NB4 (cell line): ENCODE measurements around the gene OR5B3.

Source experiments
- DNase-seq: peaks from one replicate; pipeline ENCODE4 v3.0.0; 2010; ENCODE audit warnings: low read depth
- H3K4me3 ChIP-seq: one replicate; pipeline ENCODE4 v1.5.1; 2011; ENCODE audit warnings: mild to moderate bottlenecking, low read depth, low read length, moderate library complexity
- MYC ChIP-seq: IDR thresholded peaks from 2 replicates; pipeline ENCODE4 v1.6.1; 2011; ENCODE audit warnings: low read depth, low read length
- POLR2A ChIP-seq: IDR thresholded peaks from 2 replicates; pipeline ENCODE4 v1.6.1; 2011; ENCODE audit warnings: mild to moderate bottlenecking; ENCODE audit not compliant: insufficient read length; ENCODE audit errors: extremely low read depth
- TF ChIP-seq, protein P1 (sequence below): IDR thresholded peaks from one replicate; pipeline ENCODE4 v1.5.1; 2012; ENCODE audit warnings: low read depth, low read length
- TF ChIP-seq, protein P2 (sequence below): IDR thresholded peaks from 2 replicates; pipeline ENCODE4 v1.6.1; 2011; ENCODE audit warnings: low read depth, low read length

OR5B3 gene

DNA sequence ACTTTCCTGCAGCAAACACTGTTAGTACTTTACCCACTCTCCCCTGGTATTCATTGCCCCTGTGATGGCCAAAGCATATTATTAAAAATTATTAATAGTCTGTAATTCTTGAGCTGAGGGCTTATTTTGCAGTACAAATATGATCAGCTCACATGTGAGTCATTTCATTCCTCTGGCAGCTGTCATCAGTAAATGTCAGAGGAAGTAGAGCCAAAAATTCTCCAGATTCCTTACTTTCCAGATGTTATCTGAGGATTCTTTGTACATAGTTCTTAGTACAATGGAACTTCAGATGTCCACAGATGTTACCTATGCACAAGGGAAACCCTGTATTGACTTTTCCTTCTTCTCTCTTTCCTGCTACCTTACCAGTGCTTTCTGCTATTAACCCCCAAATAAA, 12.5 kb downstream of the OR5B3 start:
- no peak for DNase-seq
- no peak overlapping the region for H3K4me3 ChIP-seq
- TF ChIP-seq, protein P1, sequence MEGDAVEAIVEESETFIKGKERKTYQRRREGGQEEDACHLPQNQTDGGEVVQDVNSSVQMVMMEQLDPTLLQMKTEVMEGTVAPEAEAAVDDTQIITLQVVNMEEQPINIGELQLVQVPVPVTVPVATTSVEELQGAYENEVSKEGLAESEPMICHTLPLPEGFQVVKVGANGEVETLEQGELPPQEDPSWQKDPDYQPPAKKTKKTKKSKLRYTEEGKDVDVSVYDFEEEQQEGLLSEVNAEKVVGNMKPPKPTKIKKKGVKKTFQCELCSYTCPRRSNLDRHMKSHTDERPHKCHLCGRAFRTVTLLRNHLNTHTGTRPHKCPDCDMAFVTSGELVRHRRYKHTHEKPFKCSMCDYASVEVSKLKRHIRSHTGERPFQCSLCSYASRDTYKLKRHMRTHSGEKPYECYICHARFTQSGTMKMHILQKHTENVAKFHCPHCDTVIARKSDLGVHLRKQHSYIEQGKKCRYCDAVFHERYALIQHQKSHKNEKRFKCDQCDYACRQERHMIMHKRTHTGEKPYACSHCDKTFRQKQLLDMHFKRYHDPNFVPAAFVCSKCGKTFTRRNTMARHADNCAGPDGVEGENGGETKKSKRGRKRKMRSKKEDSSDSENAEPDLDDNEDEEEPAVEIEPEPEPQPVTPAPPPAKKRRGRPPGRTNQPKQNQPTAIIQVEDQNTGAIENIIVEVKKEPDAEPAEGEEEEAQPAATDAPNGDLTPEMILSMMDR: no peak
- TF ChIP-seq POLR2A: no peak
- TF ChIP-seq MYC: no peak

DNA sequence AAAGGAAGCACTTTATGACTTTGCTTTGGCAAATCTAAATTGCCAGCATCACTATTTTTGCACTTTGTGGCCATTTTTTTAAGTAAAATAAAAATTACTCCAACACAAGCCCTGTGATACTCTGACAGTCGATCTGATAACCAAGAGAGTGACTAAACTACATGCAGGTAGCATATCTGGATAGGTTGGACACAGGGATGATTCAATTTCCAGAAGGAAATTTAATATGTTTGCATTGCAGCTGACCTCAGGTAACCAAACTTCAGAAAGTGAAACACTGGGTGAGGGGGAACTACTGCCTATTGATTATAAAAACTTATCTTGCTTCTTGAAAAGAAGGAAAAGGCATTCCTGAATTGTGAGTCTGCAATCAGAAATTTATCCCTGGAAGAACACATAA, 13.9 kb downstream of the OR5B3 start:
- H3K4me3 ChIP-seq: no peak overlapping the region
- TF ChIP-seq, protein P1: no peak
- TF ChIP-seq MYC: no peak
- no peak for TF ChIP-seq POLR2A
- TF ChIP-seq, protein P2, sequence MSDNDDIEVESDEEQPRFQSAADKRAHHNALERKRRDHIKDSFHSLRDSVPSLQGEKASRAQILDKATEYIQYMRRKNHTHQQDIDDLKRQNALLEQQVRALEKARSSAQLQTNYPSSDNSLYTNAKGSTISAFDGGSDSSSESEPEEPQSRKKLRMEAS: no peak
- DNase-seq: no peak

DNA sequence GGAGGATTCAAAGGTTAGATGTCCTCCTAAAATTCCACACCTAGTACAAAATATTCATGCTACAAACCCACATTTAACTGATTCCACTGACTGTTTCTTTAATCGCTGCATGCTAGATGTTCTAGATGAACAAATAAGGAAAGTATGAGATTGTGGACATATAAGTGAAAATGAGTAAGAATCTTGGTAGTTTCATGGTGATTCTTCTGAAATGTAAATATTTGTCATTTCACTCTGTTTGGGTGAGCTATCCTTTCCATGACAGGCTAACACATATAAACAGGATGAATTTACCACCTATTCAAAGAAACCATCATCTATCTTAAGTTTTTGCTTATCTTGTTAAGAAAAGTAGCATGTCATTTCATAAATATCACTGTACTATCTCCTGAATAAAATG, 14.8 kb downstream of the OR5B3 start:
- no peak overlapping the region for H3K4me3 ChIP-seq
- no peak for DNase-seq
- no peak for TF ChIP-seq MYC
- TF ChIP-seq, protein P1: no peak
- TF ChIP-seq, protein P2: no peak
- no peak for TF ChIP-seq POLR2A

DNA sequence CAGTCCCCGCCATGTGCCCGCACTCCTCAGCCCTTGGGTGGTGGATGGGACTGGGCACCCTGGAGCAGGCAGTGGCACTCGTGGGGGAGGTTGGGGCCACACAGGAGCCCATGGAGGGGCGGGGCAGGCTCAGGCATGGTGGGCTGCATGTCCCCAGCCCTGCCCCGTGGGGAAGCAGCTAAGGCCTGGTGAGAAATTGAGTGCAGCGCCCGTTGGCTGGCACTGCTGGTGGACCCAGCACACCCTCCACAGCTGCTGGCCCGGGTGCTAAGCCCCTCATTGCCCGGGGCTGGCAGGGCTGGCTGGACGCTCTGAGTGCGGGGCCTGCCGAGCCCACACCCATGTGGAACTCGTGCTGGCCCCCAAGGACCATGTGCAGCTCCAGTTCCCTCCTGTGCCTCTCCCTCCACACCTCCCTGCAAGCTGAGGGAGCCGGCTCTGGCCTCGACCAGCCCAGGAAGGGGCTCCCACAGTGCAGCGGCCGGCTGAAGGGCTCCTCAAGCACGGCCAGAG, 16.1 kb downstream of the OR5B3 start:
- H3K4me3 ChIP-seq: no peak overlapping the region
- TF ChIP-seq MYC (no peak), POLR2A (no peak)
- TF ChIP-seq, protein P2: no peak
- DNase-seq: no peak

DNA sequence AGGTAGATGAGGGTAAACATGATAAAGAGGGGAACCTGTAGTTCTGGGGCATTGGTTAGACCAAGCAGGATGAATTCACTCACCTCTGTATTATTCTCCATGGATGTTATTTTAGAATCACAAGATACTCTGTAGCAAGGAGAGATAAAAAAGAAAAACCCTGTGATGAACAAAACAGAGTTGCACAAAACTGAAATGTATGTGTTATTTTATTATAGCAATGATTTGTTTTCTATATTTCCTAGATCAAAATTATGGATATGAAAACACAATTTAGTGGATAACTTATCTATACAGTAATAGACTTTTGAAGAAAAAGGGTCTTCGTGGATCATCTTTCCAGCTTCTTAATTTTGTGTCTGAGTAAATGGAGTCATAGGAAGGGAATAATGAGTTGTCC, 47.7 kb downstream of the OR5B3 start, which contains the start of gene OR5B17:
Gene OR5B17, minus strand, starts transcription at position 101 of the 400 bp plus-strand sequence. Its CDS starts 0 bp downstream, at position 101.
- DNase-seq: no peak
- no peak within 1 kb of the TSS for H3K4me3 ChIP-seq
- TF ChIP-seq POLR2A (no peak), MYC (no peak)
- TF ChIP-seq, protein P1: no peak
- TF ChIP-seq, protein P2: no peak

DNA sequence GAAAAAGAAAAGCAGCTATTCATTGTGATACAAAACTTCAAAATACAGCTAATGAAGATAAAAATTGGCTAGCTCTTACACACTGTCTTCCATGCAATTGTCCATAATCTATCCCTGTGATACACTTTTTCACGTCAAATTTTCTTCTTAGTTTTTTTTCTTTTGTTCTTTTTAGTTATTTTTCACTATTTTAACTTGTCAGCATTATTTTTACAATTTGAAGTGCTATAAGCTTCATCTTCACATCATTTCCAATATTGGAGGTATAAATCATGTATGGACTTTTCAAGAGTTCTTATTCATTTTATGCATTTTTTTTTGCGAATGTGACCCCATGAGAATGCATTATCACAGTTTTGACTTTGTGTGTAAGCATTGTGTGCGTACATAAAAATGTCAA, 51.9 kb downstream of the OR5B3 start:
- TF ChIP-seq, protein P2: no peak
- TF ChIP-seq MYC: no peak
- TF ChIP-seq, protein P1: no peak
- no peak for TF ChIP-seq POLR2A
- H3K4me3 ChIP-seq: no peak overlapping the region
- DNase-seq: no peak
